Smooth muscle cell of trachea (primary cell): ENCODE results near the gene PTTG1IP2. TPM values are rescaled to one million over a fixed set of nuclear protein-coding genes. Genes with fewer than 3 reads are reported as not detected.

Experiments used
- total RNA-seq: library from RNA; depleted of rRNA; stranded (reverse); fragments of >200 nt; gene quantifications from 2 replicates; pipeline ENCODE4 v1.2.1, GENCODE V29; 2014

PTTG1IP2 gene
- total RNA-seq, result not detected in 2 replicates

GRCh38 chr7:90469554-90469953 is at the start of gene PTTG1IP2:
Gene PTTG1IP2 (plus strand): TSS chr7:90469639. CDS start chr7:90469787, 148 bp downstream.

Other genes starting within 250 kb of the PTTG1IP2 start
- 5.5 and 6.4 TPM in 2 replicates for gene CFAP69, start 224.5 kb upstream of the PTTG1IP2 start, total RNA-seq
- gene FAM237B, start 148.3 kb upstream of the PTTG1IP2 start, total RNA-seq, result not detected in 2 replicates
- gene GTPBP10, start 122.9 kb upstream of the PTTG1IP2 start, total RNA-seq, result 15.5 and 26.8 TPM in 2 replicates
- 39.1 and 46.0 TPM in 2 replicates for gene CLDN12, start 66.2 kb upstream of the PTTG1IP2 start, total RNA-seq
- gene CDK14, start 126.7 kb downstream of the PTTG1IP2 start, total RNA-seq, result 42.8 and 68.5 TPM in 2 replicates